ENCODE measurements around the gene ABCA2. TPM values are rescaled to one million over a fixed set of nuclear protein-coding genes. Genes with fewer than 3 reads are reported as not detected.

ABCA2 gene
- total RNA-seq, 1 donor from 2014 or later: 7.6 TPM

GRCh38 chr9:137044037-137044436 lies 16.0 kb upstream of the ABCA2 start:
- no peak for DNase-seq (ENCODE audit: low read depth)
- H3K4me3 ChIP-seq (ENCODE audit: low read depth, low read length): peak overlapping the region; percentile 71
- no peak for TF ChIP-seq CTCF (conservative IDR thresholded peaks at IDR 0.05; ENCODE audit: low read depth, low read length)

- H3K4me3 ChIP-seq (ENCODE audit: low read depth, low read length): no peak overlapping the region
- no peak for DNase-seq (ENCODE audit: low read depth)
- TF ChIP-seq CTCF (conservative IDR thresholded peaks at IDR 0.05; ENCODE audit: low read depth, low read length): no peak
Measured at GRCh38 chr9:137042751-137043727, 15.0 kb upstream of the ABCA2 start.

- H3K4me3 ChIP-seq (ENCODE audit: low read depth, low read length): peak overlapping the region; percentile 46
- DNase-seq (ENCODE audit: low read depth): no peak
- no peak for TF ChIP-seq CTCF (conservative IDR thresholded peaks at IDR 0.05; ENCODE audit: low read depth, low read length)
Measured at GRCh38 chr9:137041124-137041523, 13.1 kb upstream of the ABCA2 start.

GRCh38 chr9:137040568-137040967 lies 12.5 kb upstream of the ABCA2 start:
- peak overlapping the region; percentile 46 for H3K4me3 ChIP-seq (ENCODE audit: low read depth, low read length)
- TF ChIP-seq CTCF (conservative IDR thresholded peaks at IDR 0.05; ENCODE audit: low read depth, low read length): no peak
- no peak for DNase-seq (ENCODE audit: low read depth)

GRCh38 chr9:137039611-137040366 lies 11.8 kb upstream of the ABCA2 start:
- no peak for DNase-seq (ENCODE audit: low read depth)
- no peak overlapping the region for H3K4me3 ChIP-seq (ENCODE audit: low read depth, low read length)
- no peak for TF ChIP-seq CTCF (conservative IDR thresholded peaks at IDR 0.05; ENCODE audit: low read depth, low read length)

GRCh38 chr9:137038916-137039315 lies 10.9 kb upstream of the ABCA2 start:
- TF ChIP-seq CTCF (conservative IDR thresholded peaks at IDR 0.05; ENCODE audit: low read depth, low read length): no peak
- DNase-seq (ENCODE audit: low read depth): no peak
- H3K4me3 ChIP-seq (ENCODE audit: low read depth, low read length): no peak overlapping the region

All from epithelial cell of proximal tubule (primary cell).